H1 (cell line): ENCODE measurements around the gene MEP1B. TPM values are rescaled to one million over a fixed set of nuclear protein-coding genes. Genes with fewer than 3 reads are reported as not detected.

ENCODE experiments used
- CTCF ChIA-PET: fragments of 300-600 bp; sonication (Branson Sonifier 250); formaldehyde crosslinking; loops from one replicate; lab custom pipeline; 2021; ENCODE audit not compliant: partially characterized antibody; lab: Charles Lee
- POLR2A ChIA-PET: fragments of 300-600 bp; sonication (Branson Sonifier 250); formaldehyde crosslinking; loops from one replicate; lab custom pipeline; 2021; ENCODE audit warnings: inconsistent platforms; ENCODE audit not compliant: partially characterized antibody; lab: Charles Lee
- DNase-seq, 2 experiments: peaks; one replicate each; pipeline versions ENCODE4 v3.0.0 to v3.0.0-alpha.2; 2010 to 2022; ENCODE audit warnings: low spot score in 2 of 2, low read depth in 1 of 2, mixed read lengths in 1 of 2
- FAIRE-seq: peaks from 2 replicates; lab custom pipeline; 2011; peaks lifted over from hg19 to GRCh38; lab: Jason Lieb, UNC
- H2AFZ ChIP-seq: 2 replicates; pipeline ENCODE4 v1.8.1; 2012; ENCODE audit warnings: low read length, inconsistent platforms
- H2AK5ac ChIP-seq: 2 replicates; pipeline ENCODE4 v1.6.1; 2013; ENCODE audit warnings: low read depth, low read length
- H2BK120ac ChIP-seq: replicated peaks from 2 replicates; pipeline ENCODE3; 2013; ENCODE audit warnings: low read depth, low read length, inconsistent platforms
- H2BK12ac ChIP-seq: 2 replicates; pipeline ENCODE4 v1.6.1; 2013; ENCODE audit warnings: low read depth, low read length
- H2BK15ac ChIP-seq: 2 replicates; pipeline ENCODE4 v1.6.1; 2013; ENCODE audit warnings: low read length
- H2BK20ac ChIP-seq: 2 replicates; pipeline ENCODE4 v1.6.1; 2013; ENCODE audit warnings: low read length
- H2BK5ac ChIP-seq: 2 replicates; pipeline ENCODE4 v1.6.1; 2013; ENCODE audit warnings: low read depth, low read length
- H3K14ac ChIP-seq: 2 replicates; pipeline ENCODE4 v1.6.1; 2013; ENCODE audit warnings: inconsistent platforms; ENCODE audit not compliant: insufficient read length
- H3K18ac ChIP-seq: 2 replicates; pipeline ENCODE4 v1.6.1; 2013; ENCODE audit warnings: low read length; ENCODE audit errors: extremely low read depth
- H3K23ac ChIP-seq: 2 replicates; pipeline ENCODE4 v1.6.1; 2013; ENCODE audit warnings: inconsistent platforms; ENCODE audit not compliant: insufficient read length
- H3K23me2 ChIP-seq: 2 replicates; pipeline ENCODE4 v1.6.1; 2013; ENCODE audit warnings: low read depth, low read length
- H3K27ac ChIP-seq: 2 replicates; pipeline ENCODE4 v1.6.1; 2011; ENCODE audit warnings: low read depth, low read length, inconsistent platforms
- H3K27me3 ChIP-seq, 4 experiments: replicated peaks in 1 of 4; 1 replicate in 1 of 4; 2 replicates in 3 of 4; pipeline versions ENCODE4 v1.6.1 to v1.8.1; 2011 to 2013; ENCODE audit warnings: low read length in 3 of 4, mild to moderate bottlenecking in 3 of 4, inconsistent platforms in 2 of 4, mixed read lengths in 2 of 4, moderate library complexity in 1 of 4; ENCODE audit not compliant: control insufficient read depth in 3 of 4, insufficient read depth in 3 of 4; ENCODE audit errors: extremely low read depth in 1 of 4
- H3K36me3 ChIP-seq, 4 experiments: 2 replicates each; pipeline versions ENCODE4 v1.6.1 to v1.8.1; 2011 to 2013; ENCODE audit warnings: mild to moderate bottlenecking in 4 of 4, low read length in 3 of 4, moderate library complexity in 2 of 4, control low read depth in 1 of 4, inconsistent platforms in 1 of 4; ENCODE audit not compliant: insufficient read depth in 4 of 4, control insufficient read depth in 2 of 4
- H3K4ac ChIP-seq: replicated peaks from 2 replicates; pipeline ENCODE3; 2013; ENCODE audit warnings: low read length, low read depth, mixed read lengths, inconsistent platforms; ENCODE audit not compliant: insufficient read length
- H3K4me1 ChIP-seq, 4 experiments: replicated peaks in 1 of 4; 1 replicate in 1 of 4; 2 replicates in 3 of 4; pipeline versions ENCODE4 v1.6.1 to v1.8.1; 2011 to 2013; ENCODE audit warnings: low read length in 3 of 4, inconsistent platforms in 2 of 4, mixed read lengths in 1 of 4; ENCODE audit not compliant: insufficient read depth in 4 of 4, control insufficient read depth in 3 of 4
- H3K4me2 ChIP-seq, 2 experiments: 2 replicates each; pipeline versions ENCODE4 v1.6.1 to v1.8.1; 2011 to 2013; ENCODE audit warnings: low read depth in 2 of 2, low read length in 2 of 2, control low read depth in 1 of 2, inconsistent platforms in 1 of 2, mild to moderate bottlenecking in 1 of 2; ENCODE audit not compliant: insufficient read depth in 1 of 2
- H3K4me3 ChIP-seq, 4 experiments: fragments of 200-600, 300-600 bp in 1 of 4; sonication (generic), shearing (Covaris generic), sonication (Bioruptor Twin) in 1 of 4; 2 replicates each; pipeline versions ENCODE4 v1.5.1 to v1.8.1; 2011 to 2016; ENCODE audit warnings: low read length in 4 of 4, low read depth in 3 of 4, control low read depth in 2 of 4, inconsistent platforms in 2 of 4, mild to moderate bottlenecking in 2 of 4, mixed read lengths in 1 of 4, moderate library complexity in 1 of 4; ENCODE audit not compliant: insufficient read depth in 2 of 4; ENCODE audit errors: extremely low read depth in 1 of 4
- H3K56ac ChIP-seq: replicated peaks from 2 replicates; pipeline ENCODE3; 2013; ENCODE audit warnings: low read depth, mild to moderate bottlenecking, mixed read lengths, low read length, inconsistent platforms; ENCODE audit not compliant: insufficient read length
- H3K79me1 ChIP-seq: 2 replicates; pipeline ENCODE4 v1.6.1; 2013; ENCODE audit warnings: low read depth, low read length, control low read depth
- H3K79me2 ChIP-seq, 2 experiments: 2 replicates each; pipeline versions ENCODE4 v1.6.1 to v1.8.1; 2012 to 2013; ENCODE audit warnings: low read length in 2 of 2, mild to moderate bottlenecking in 2 of 2, inconsistent platforms in 1 of 2; ENCODE audit not compliant: insufficient read depth in 2 of 2, control insufficient read depth in 1 of 2
- H3K9ac ChIP-seq, 4 experiments: replicated peaks in 1 of 4; 1 replicate in 1 of 4; 2 replicates in 3 of 4; pipeline versions ENCODE4 v1.6.1 to v1.8.1; 2011 to 2013; ENCODE audit warnings: low read depth in 3 of 4, low read length in 3 of 4, control low read depth in 2 of 4, mild to moderate bottlenecking in 2 of 4, moderate library complexity in 2 of 4, inconsistent platforms in 1 of 4; ENCODE audit errors: extremely low read depth in 1 of 4
- H3K9me3 ChIP-seq, 2 experiments: 2 replicates each; pipeline versions ENCODE4 v1.6.1 to v1.8.1; 2012 to 2013; ENCODE audit warnings: mild to moderate bottlenecking in 2 of 2, moderate library complexity in 2 of 2, control low read depth in 1 of 2, inconsistent platforms in 1 of 2, low read depth in 1 of 2, low read length in 1 of 2, mixed read lengths in 1 of 2; ENCODE audit not compliant: insufficient read depth in 2 of 2
- H4K20me1 ChIP-seq, 2 experiments: replicated peaks in 1 of 2; 2 replicates each; pipeline versions ENCODE3 to v1.8.1; 2011 to 2013; ENCODE audit warnings: inconsistent platforms in 2 of 2, low read length in 2 of 2, mild to moderate bottlenecking in 1 of 2; ENCODE audit not compliant: insufficient read depth in 2 of 2, control insufficient read depth in 1 of 2
- H4K5ac ChIP-seq: 2 replicates; pipeline ENCODE4 v1.6.1; 2013; ENCODE audit warnings: low read length, low read depth, mixed read lengths, inconsistent platforms; ENCODE audit not compliant: insufficient read length
- H4K8ac ChIP-seq: 2 replicates; pipeline ENCODE4 v1.8.0; 2013; ENCODE audit warnings: mild to moderate bottlenecking, moderate library complexity, low read length, inconsistent platforms; ENCODE audit not compliant: insufficient read depth; ENCODE audit errors: extremely low read depth
- H4K91ac ChIP-seq: replicated peaks from 2 replicates; pipeline ENCODE3; 2013; ENCODE audit warnings: low read length, mixed read lengths, inconsistent platforms; ENCODE audit not compliant: insufficient read length
- HDAC6 ChIP-seq: IDR thresholded peaks from one replicate; pipeline ENCODE4 v1.7.1; 2012; ENCODE audit warnings: low read depth, mild to moderate bottlenecking, inconsistent platforms, low read length, moderate library complexity
- PHF8 ChIP-seq: fragments of 200-600 bp; sonication (generic); conservative IDR thresholded peaks from 2 replicates; pipeline ENCODE4 v1.7.1; 2012; ENCODE audit warnings: low read depth, mild to moderate bottlenecking, inconsistent platforms, low read length, moderate library complexity
- WGBS, 2 experiments: shearing (Covaris generic) in 1 of 2; methylation state at CpG; one replicate each; pipeline versions ENCODE4 v1.1.6 to v1.1.7; 2013 to 2015; ENCODE audit warnings: low lambda C conversion rate in 2 of 2, mixed read lengths in 2 of 2, inconsistent platforms in 1 of 2, low coverage in 1 of 2, missing lambda C conversion rate in 1 of 2; ENCODE audit not compliant: insufficient replicate concordance in 2 of 2, insufficient coverage in 1 of 2, insufficient read length in 1 of 2; ENCODE audit errors: extremely low coverage in 1 of 2, missing lambda C conversion rate in 1 of 2; 5-methylcytosine and 5-hydroxymethylcytosine counted together
- polyA plus RNA-seq, 7 experiments: library from polyadenylated mRNA; depleted of rRNA in 3 of 7; stranded (reverse) in 5 of 7; unstranded in 2 of 7; fragments of >200 nt in 5 of 7; fragments of 200-250 nt in 2 of 7; gene quantifications; 1 replicate in 5 of 7; 2 replicates in 1 of 7; 4 replicates in 1 of 7; pipeline versions ENCODE4 v1.2.1 to v1.2.3, GENCODE V29; 2011 to 2013; ENCODE audit warnings: missing spikeins in 2 of 7, mixed read lengths in 2 of 7
- total RNA-seq: library from RNA; stranded (reverse); fragmentation: NEBNext Ultra II Directional; extraction: Animal tissue kit (Norgen Biotek cat#: 25700); gene quantifications from 2 replicates; pipeline ENCODE4 v1.2.1, GENCODE V29; 2021

Gene MEP1B
- total and polyA plus RNA-seq, 2 of the 8 experiments (the other 6 are each of a cell fraction or from before 2014, with no cell fraction given) = not detected

DNA sequence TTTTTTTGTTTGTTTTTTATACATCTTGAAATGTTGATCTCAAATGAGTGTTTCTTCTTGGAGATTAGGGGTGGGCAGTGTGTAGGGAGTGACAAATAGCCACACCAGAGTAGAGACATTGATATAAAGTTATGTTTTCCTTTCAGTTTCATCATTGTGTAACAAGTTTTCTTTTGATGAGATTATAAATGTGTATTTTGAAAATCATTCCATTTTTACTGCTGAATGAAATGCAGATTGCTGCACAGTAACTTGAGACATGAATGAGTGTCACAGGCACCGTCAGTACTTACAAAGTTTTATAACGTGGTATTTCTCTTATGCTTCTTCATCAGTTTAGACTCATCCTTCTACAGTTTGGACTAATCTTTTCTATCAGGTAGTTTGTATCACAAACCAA, 370 bp downstream of the MEP1B start:
- no peak for TF ChIP-seq HDAC6
- no peak for TF ChIP-seq PHF8
- H4K5ac ChIP-seq = no peak overlapping the region
- H2AFZ ChIP-seq = no peak overlapping the region
- H3K36me3 ChIP-seq = no peaks in the 10 kb centered on the region
- no peak overlapping the region for H2AK5ac ChIP-seq
- no peak overlapping the region for H3K23ac ChIP-seq
- no peaks in the 10 kb centered on the region for H3K79me2 ChIP-seq
- DNase-seq (no peak), FAIRE-seq (no peak)
- no peaks in the 10 kb centered on the region for H3K4me1 ChIP-seq
- H4K20me1 ChIP-seq = no peaks in the 10 kb centered on the region
- H3K4ac ChIP-seq = no peak overlapping the region
- H3K9me3 ChIP-seq = no peaks in the 10 kb centered on the region
- H4K8ac ChIP-seq = no peak overlapping the region
- no peaks in the 10 kb centered on the region; the same call in 1 of the 2 replicates for H3K23me2 ChIP-seq
- no peak overlapping the region for H2BK5ac ChIP-seq
- H2BK20ac ChIP-seq = no peak overlapping the region
- H3K4me2 ChIP-seq = no peak overlapping the region
- no peak overlapping the region for H3K9ac ChIP-seq
- CTCF ChIA-PET = no interaction called here
- H4K91ac ChIP-seq = no peak overlapping the region
- no peak overlapping the region for H2BK120ac ChIP-seq
- H3K56ac ChIP-seq = no peak overlapping the region
- H3K27ac ChIP-seq = no peak overlapping the region
- H2BK15ac ChIP-seq = no peak overlapping the region
- H3K79me1 ChIP-seq = no peaks in the 10 kb centered on the region
- H2BK12ac ChIP-seq = no peak overlapping the region
- no peak overlapping the region for H3K14ac ChIP-seq
- no peak overlapping the region for H3K4me3 ChIP-seq
- POLR2A ChIA-PET = no interaction called here
- no peak overlapping the region for H3K18ac ChIP-seq
- no peaks in the 10 kb centered on the region for H3K27me3 ChIP-seq
- WGBS, 2 experiments = 100% methylated on average over 2 of the region's 2 CpGs; no CpG with 5 or more reads in 1 of the 2 experiments
